ENCODE data around the gene MC1R.

Gene MC1R

GRCh38 chr16:89895482-89896250 lies 23.0 kb upstream of the MC1R start:
- no peak for DNase-seq

GRCh38 chr16:89897204-89897603 lies 21.5 kb upstream of the MC1R start:
- no peak for DNase-seq

GRCh38 chr16:89898201-89898967 lies 20.3 kb upstream of the MC1R start:
- DNase-seq: no peak

GRCh38 chr16:89899879-89900481 lies 18.7 kb upstream of the MC1R start:
- peak in 1 of 58 donors; percentile 8 for DNase-seq

GRCh38 chr16:89900885-89901284 lies 17.8 kb upstream of the MC1R start:
- DNase-seq: no peak

- no peak for DNase-seq
Observed at GRCh38 chr16:89902980-89903379, 15.7 kb upstream of the MC1R start.

- no peak for DNase-seq
Observed at GRCh38 chr16:89903908-89904515, 14.7 kb upstream of the MC1R start.

GRCh38 chr16:89904606-89905510 lies 13.8 kb upstream of the MC1R start:
- no peak for DNase-seq

GRCh38 chr16:89905511-89906139 lies 13.0 kb upstream of the MC1R start:
- no peak for DNase-seq

- DNase-seq: no peak
Observed at GRCh38 chr16:89906140-89907025, 12.3 kb upstream of the MC1R start.

- DNase-seq: peak in 1 of 58 donors; percentile 70
Observed at GRCh38 chr16:89907055-89907814, 11.4 kb upstream of the MC1R start.

- DNase-seq: no peak
Observed at GRCh38 chr16:89908236-89908635, 10.4 kb upstream of the MC1R start.

- DNase-seq: peak in 53 of 58 donors; percentile 19 to 86 (median 64)
Observed at GRCh38 chr16:89909777-89910716, 8.6 kb upstream of the MC1R start.

GRCh38 chr16:89910717-89911354 lies 7.8 kb upstream of the MC1R start:
- DNase-seq: peak in 3 of 58 donors; percentile 24 to 47 (median 32)

GRCh38 chr16:89911375-89911774 lies 7.3 kb upstream of the MC1R start:
- no peak for DNase-seq

- no peak for DNase-seq
Observed at GRCh38 chr16:89912143-89912542, 6.5 kb upstream of the MC1R start.

GRCh38 chr16:89912627-89913026 lies 6.0 kb upstream of the MC1R start:
- DNase-seq: no peak

All from anterior cingulate cortex (tissue), 58 donors.